Activated T-cell treated with anti-CD3 and anti-CD28 coated beads for 48 hours (primary cell): ENCODE measurements around the gene ARPC1A.
A peak's percentile ranks its signal among the peaks of the same experiment; 100 is the strongest.
"Not testable (repeated sequence)": the region's sequence is repeated elsewhere in the genome, so short reads cannot be mapped to it uniquely, and the experiment has no call there.

Source experiments
- DNase-seq: peaks from one replicate; pipeline ENCODE4 v3.0.0-alpha.2; 2020; ENCODE audit warnings: low read depth

ARPC1A gene

GRCh38 chr7:99325592-99326407, at the start of gene ARPC1A:
TSS of gene ARPC1A (plus strand) at chr7:99325898. CDS start at chr7:99333354, 7,456 bp downstream.
- DNase-seq = peak; percentile 96

- DNase-seq = no peak
These were observed 47.5 kb upstream of the ARPC1A start for GRCh38 chr7:99278180-99278579.

GRCh38 chr7:99284165-99284564, 41.5 kb upstream of the ARPC1A start:
- DNase-seq = not testable (repeated sequence)

- DNase-seq = no peak
These were observed 37.7 kb upstream of the ARPC1A start for GRCh38 chr7:99287779-99288534.

GRCh38 chr7:99289185-99289584, 36.5 kb upstream of the ARPC1A start:
- no peak for DNase-seq

GRCh38 chr7:99290148-99290547, 35.5 kb upstream of the ARPC1A start:
- DNase-seq = not testable (repeated sequence)

GRCh38 chr7:99290980-99291607, 34.6 kb upstream of the ARPC1A start:
- DNase-seq = no peak

- no peak for DNase-seq
These were observed 33.6 kb upstream of the ARPC1A start for GRCh38 chr7:99292127-99292526.

- DNase-seq = no peak
These were observed 32.5 kb upstream of the ARPC1A start for GRCh38 chr7:99293167-99293566.

- DNase-seq = no peak
These were observed 32.0 kb upstream of the ARPC1A start for GRCh38 chr7:99293650-99294049.

GRCh38 chr7:99296471-99296870, 29.2 kb upstream of the ARPC1A start:
- DNase-seq = no peak

- no peak for DNase-seq
These were observed 24.2 kb upstream of the ARPC1A start for GRCh38 chr7:99301496-99301895.

GRCh38 chr7:99305473-99306260, 20.0 kb upstream of the ARPC1A start:
- DNase-seq = no peak

- DNase-seq = no peak
These were observed 17.1 kb upstream of the ARPC1A start for GRCh38 chr7:99308461-99309074.

GRCh38 chr7:99309111-99309510, 16.6 kb upstream of the ARPC1A start:
- no peak for DNase-seq

GRCh38 chr7:99310004-99310403, 15.7 kb upstream of the ARPC1A start:
- DNase-seq = no peak

- no peak for DNase-seq
These were observed 14.0 kb upstream of the ARPC1A start for GRCh38 chr7:99311702-99312101.

GRCh38 chr7:99312316-99313203, 13.1 kb upstream of the ARPC1A start:
- DNase-seq = peak; percentile 58

GRCh38 chr7:99313204-99313573, 12.5 kb upstream of the ARPC1A start:
- no peak for DNase-seq

GRCh38 chr7:99314504-99314903, 11.2 kb upstream of the ARPC1A start:
- DNase-seq = peak; percentile 39

- DNase-seq = no peak
These were observed 5.3 kb upstream of the ARPC1A start for GRCh38 chr7:99320371-99320770.
